Renal pelvis (tissue), 12 donors: ENCODE measurements around the gene AIFM3. TPM values are rescaled to one million over a fixed set of nuclear protein-coding genes. Genes with fewer than 3 reads are reported as not detected.
"Not testable (repeated sequence)": the region's sequence is repeated elsewhere in the genome, so short reads cannot be mapped to it uniquely, and the experiment has no call there.

Source experiments
- DNase-seq: peaks from one replicate; pipeline ENCODE4 v3.0.0-alpha.2; 2013
- long read RNA-seq, 16 experiments: transcript quantifications; one replicate each; lab custom pipeline, GENCODE V29; 2026
- polyA plus RNA-seq, 3 donors: library from polyadenylated mRNA; unstranded; fragments of 120-200 nt; gene quantifications; one replicate each; pipeline ENCODE4 v1.2.1, GENCODE V29; 2013; ENCODE audit not compliant: insufficient read length in 3 of 3

Gene AIFM3, protein sequence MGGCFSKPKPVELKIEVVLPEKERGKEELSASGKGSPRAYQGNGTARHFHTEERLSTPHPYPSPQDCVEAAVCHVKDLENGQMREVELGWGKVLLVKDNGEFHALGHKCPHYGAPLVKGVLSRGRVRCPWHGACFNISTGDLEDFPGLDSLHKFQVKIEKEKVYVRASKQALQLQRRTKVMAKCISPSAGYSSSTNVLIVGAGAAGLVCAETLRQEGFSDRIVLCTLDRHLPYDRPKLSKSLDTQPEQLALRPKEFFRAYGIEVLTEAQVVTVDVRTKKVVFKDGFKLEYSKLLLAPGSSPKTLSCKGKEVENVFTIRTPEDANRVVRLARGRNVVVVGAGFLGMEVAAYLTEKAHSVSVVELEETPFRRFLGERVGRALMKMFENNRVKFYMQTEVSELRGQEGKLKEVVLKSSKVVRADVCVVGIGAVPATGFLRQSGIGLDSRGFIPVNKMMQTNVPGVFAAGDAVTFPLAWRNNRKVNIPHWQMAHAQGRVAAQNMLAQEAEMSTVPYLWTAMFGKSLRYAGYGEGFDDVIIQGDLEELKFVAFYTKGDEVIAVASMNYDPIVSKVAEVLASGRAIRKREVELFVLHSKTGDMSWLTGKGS
- polyA plus RNA-seq: 1 to 10 TPM; 1.1 to 1.6 (median 1.5) TPM
- long read RNA-seq, donor 1: 0 reads
- long read RNA-seq, donor 2: 0 reads
- long read RNA-seq, donor 3: 0 reads
- long read RNA-seq, donor 4: 0 reads
- long read RNA-seq, donor 5: 0 reads
- long read RNA-seq, donor 6: 0 reads
- long read RNA-seq, donor 7: 0 reads
- long read RNA-seq, donor 8: 0 reads
- long read RNA-seq, donor 9: 0 reads
- long read RNA-seq, donor 10: 0 reads
- long read RNA-seq, donor 11: 0 reads
- long read RNA-seq, donor 12: 0 reads
- long read RNA-seq, donor 13: 0 reads
- long read RNA-seq, donor 14: 0 reads
- long read RNA-seq, donor 15: 0 reads
- long read RNA-seq, donor 16: 0 reads

GRCh38 chr22:20966883-20967696, at the start of gene AIFM3:
TSS of gene AIFM3 (plus strand) at chr22:20967255. CDS start at chr22:20967945, 690 bp downstream.
- DNase-seq: no peak

DNA sequence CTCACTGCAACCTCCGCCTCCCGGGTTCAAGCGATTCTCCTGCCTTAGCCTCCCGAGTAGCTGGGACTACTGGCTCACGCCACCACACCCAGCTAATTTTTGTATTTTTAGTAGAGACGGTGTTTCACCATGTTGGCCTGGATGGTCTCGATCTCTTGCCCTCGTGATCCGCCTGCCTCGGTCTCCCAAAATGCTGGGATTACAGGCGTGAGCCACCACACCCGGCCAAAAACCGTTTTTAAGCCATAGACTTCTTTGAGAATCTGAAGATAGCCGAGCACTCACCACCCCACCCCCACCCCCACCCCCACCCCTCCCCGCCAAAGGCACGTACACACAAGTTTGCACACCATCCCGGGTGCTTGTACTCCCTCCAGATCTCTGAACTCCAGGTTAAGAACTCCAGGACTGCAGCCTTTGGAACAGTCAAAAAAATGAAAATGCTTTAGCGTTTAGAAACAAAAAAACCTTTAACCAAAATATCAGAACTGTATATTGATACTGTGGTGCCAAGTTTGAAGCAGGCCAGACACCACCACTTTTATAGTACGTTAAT, 48.3 kb upstream of the AIFM3 start:
- DNase-seq: no peak

- DNase-seq: no peak
These were observed 47.3 kb upstream of the AIFM3 start for GRCh38 chr22:20919718-20920117.

DNA sequence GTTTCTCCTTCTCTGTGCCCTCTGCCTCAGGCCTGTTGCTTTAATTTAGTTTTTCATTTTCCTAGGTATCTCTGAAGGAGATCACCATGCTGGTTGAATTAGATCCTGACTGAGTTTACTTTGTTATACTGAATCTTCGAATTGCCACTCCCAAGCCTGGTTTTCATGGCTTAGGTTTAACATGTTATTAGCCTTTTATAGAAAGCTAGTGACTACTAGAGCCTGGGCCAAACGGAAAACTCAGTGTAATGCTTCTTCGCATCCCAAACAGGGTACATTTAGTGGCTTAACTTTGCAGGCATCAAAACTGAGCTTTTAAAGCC, 46.2 kb upstream of the AIFM3 start:
- DNase-seq: no peak

DNA sequence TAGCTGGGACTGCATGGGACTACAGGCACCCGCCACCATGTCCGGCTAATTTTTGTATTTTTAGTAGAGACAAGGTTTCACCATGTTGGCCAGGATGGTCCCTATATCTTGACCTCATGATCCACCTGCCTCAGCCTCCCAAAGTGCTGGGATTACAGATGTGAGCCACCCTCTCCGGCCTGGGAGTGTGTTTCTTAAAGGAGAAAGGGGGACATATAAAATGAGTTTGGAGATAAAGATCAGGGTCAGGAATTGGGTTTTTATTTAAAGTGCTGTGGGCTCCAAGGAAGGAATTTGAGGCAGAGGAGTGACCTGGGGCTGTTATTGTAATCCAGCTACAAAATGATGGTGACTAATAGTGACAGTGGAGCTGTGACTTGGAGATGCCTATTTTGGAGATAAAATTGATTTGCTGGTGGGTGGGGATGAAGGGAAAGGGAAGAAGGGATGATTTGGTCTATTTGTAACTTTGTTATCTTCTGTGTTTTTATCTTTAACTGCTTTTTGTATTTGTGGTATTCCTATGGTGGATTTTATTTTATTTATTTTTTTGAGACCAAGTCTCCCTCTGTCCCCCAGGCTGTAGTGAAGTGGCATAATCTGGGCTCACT, 44.8 kb upstream of the AIFM3 start:
- no peak for DNase-seq

- no peak for DNase-seq
These were observed 40.8 kb upstream of the AIFM3 start for GRCh38 chr22:20926243-20926642.

GRCh38 chr22:20927940-20928572, 39.0 kb upstream of the AIFM3 start:
- no peak for DNase-seq

- no peak for DNase-seq
These were observed 38.5 kb upstream of the AIFM3 start for GRCh38 chr22:20928573-20928967.

DNA sequence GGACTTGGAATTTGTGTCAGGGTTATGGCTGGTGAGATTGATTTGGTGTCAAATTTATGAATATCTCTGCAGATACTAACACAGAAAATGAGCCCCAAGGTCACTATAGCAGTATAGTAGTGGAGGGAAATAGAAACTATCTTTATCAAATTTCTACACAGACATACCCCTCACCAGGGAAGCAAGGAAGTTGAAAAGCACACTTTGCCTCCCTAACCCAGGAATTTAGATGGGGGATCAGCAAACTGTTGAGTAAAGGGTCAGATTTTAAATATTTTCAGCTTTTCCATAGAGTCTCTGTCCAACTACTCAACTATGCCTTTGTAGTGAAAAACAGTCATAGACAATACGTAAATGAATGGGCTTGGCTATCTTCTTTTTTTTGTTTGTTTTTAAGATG, 37.1 kb upstream of the AIFM3 start:
- no peak for DNase-seq

DNA sequence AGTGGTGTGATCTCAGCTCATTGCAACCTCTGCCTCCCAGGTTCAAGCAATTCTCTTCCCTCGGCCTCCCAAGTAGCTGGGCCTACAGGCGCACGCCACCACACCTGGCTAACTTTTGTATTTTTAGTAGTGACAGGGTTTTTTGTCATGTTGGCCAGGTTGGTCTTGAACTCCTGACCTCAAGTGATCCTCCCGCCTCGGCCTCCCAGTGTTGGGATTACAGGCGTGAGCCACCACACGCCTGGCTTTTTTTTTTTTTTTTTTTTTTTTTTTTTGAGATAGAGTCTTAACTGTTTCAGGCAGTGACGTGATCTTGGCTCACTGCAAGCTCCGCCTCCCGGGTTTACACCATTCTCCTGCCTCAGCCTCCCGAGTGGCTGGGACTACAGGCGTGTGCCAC, 36.6 kb upstream of the AIFM3 start:
- DNase-seq: not testable (repeated sequence)

DNA sequence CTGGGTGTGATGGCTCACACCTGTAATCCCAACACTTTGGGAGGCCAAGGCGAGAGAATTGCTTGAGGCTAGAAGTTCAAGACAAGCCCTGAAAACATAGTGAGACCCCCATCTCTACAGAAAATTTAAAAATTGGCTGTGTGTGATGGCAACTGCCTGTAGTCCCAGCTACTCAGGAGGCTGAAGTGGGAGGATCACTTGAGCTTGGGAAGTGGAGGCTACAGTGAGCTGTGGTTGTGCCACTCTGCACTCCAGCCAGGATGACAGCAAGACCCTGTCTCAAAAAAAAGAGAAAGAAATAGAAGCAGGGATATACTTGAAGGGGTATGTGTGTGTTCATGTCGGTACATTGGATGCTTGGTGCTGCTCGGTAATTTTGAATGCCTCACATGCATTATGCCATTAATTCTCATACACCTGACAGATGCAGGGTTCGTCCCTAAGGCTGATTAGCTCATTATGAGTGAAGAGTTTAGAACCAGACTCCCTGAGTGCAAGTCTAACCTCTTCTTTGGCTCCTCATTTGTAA, 35.9 kb upstream of the AIFM3 start:
- no peak for DNase-seq

- no peak for DNase-seq
These were observed 33.1 kb upstream of the AIFM3 start for GRCh38 chr22:20933910-20934309.

GRCh38 chr22:20935049-20935448, 32.0 kb upstream of the AIFM3 start:
- DNase-seq: not testable (repeated sequence)

- DNase-seq: not testable (repeated sequence)
These were observed 31.1 kb upstream of the AIFM3 start for GRCh38 chr22:20935780-20936539.

GRCh38 chr22:20937031-20937793, 29.8 kb upstream of the AIFM3 start:
- no peak for DNase-seq

- no peak for DNase-seq
These were observed 29.0 kb upstream of the AIFM3 start for GRCh38 chr22:20937794-20938671.

DNA sequence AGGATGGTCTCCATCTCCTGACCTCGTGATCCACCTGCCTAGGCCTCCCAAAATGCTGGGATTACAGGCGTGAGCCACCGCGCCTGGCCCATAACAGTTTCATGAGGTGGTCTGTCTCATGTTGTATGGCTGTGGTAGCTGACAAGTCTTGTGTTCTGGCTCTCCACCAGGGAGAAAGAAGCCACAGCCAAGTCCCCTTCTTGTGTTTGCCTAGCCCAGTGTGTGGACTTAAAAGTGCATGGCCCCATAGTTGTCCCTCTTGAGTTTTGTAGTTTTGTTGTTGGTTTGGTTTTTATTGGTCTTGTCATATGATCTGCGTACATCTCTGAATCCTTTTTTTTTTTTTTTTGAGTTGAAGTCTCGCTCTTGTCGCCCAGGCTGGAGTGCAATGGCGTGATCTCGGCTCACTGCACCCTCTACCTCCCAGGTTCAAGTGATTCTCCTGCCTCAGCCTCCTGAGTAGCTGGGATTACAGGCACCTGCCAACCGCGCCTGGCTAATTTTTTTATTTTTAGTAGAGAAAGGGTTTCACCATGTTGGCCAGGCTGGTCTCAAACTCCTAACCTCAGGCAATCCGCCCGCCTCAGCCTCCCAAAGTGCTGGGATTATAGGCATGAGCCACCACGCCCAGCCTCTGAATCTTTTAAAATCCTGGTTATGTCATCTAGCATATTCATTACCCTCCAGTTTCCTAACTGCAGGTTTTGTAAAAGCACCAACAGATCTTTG, 27.4 kb upstream of the AIFM3 start:
- not testable (repeated sequence) for DNase-seq
